LHCN-M2 (cell line): ENCODE measurements around the gene CCL27. TPM values are rescaled to one million over a fixed set of nuclear protein-coding genes. Genes with fewer than 3 reads are reported as not detected.

Experiments used
- DNase-seq: peaks from one replicate; pipeline ENCODE4 v3.0.0-alpha.2; 2012; ENCODE audit warnings: low read depth
- total RNA-seq: library from RNA; depleted of rRNA; stranded (reverse); fragments of >200 nt; gene quantifications from 2 replicates; pipeline ENCODE4 v1.2.3, GENCODE V29; 2014

The CCL27 gene
- total RNA-seq, 1 experiment from 2014 or later, result not detected

DNA sequence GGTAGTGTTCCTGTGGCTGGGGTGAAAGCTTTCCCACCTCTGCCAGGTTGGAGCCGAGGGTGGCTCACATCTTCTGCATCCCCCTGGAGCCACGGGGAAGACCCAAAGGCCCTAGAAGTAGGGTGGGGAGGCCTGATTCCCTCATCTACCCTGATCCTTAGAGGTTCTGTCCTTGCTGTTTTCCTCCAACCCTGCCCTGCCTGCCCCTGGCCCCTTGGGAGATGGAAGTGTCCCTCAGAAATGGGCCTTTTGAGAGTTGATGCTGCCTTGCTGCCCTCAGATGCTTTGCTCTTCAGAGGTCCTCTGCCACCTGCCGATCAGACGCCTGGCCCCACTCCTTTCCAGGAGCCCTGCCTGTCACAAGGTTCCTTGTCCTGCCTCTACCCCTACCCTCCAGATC is 22.4 kb upstream of the CCL27 start:
- DNase-seq, result no peak

DNA sequence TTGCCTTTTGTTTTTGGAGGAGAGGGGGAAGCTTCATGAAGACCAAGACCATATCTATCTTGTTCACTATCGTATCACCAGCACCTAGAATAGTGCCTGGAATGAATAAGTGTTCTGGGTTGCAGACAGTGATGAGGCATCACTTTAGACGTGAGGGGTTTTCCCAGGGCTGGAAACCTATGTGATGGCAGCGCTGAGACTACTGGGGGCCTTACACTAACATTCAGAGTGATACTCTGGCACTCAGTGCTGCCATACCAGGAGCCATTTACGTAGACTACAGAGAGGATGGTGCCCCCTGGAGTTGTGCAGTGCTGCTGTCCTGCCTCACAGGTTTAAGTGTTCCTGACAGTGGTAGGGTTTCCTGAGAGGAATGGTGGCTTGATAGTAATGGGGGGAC is 21.7 kb upstream of the CCL27 start:
- DNase-seq, result no peak

DNA sequence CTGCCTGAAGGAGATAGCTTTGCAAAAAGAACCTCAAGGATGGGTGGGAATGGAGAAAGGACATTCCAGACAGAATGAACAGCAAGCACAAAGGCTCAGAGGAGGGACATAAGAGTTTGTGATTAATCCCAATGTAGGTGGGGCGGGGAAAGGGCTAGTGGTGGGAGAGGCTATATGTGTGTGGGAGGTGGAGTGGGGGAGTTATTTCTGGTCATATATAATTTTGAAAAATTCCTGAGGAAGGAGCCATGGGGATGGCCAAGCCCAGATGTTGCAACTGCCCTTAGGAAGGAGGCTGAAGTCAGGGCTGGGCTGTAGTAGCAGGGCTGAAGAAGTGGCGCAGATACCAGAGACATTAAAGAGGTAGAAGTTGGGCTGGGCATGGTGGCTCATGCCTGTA is 13.4 kb upstream of the CCL27 start:
- DNase-seq, result no peak

DNA sequence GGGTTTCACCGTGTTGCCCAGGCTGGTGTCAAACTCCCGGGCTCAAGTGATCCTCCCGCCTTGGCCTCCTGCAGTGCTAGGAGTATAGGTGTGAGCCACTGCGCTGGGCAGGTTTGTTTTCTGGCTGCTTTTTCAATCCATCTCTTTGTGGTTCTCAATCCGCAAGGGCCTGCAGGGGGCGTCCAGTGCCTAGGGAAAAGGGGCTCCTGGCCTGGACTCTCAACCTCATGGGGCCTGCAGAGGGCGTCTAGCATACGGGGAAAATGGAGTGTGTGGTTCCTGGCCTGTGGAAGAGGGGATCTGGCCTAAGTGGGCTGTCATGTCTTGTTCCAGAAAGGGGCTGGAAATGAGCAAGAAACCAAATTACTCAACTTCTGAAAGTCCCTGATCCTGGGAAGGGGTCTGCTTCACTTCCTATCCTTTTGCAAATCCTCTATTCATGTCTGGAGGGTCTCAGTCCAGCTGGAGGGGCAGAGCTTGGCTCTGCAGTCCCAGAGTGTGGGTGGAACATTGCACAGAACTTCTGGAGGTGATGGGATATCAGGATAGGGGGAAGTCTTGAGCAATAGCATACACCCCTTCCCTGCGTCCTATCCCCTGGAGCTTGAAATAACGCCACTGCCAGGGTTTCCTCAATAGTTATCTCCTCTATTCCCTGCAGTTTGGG is 12.7 kb upstream of the CCL27 start:
- peak; percentile 41 for DNase-seq

DNA sequence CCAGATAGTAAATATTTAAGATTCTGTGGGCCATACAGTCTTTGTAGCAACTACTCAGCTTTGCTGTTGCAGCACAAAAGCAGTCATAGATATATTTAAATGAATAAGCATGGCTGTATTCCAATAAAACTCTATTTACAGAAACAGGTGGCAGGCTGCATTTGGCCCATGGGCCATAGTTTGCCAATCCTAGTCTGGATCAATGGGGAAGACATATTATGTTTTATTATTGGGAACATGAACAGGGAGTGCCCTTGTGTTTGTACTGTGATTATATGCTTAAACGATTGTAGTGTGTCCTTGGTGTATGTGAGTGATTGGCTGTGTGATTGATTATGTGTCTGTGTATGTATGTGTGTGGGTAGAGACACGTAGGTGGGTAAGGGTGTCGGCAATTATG is 12.0 kb upstream of the CCL27 start:
- DNase-seq, result no peak

DNA sequence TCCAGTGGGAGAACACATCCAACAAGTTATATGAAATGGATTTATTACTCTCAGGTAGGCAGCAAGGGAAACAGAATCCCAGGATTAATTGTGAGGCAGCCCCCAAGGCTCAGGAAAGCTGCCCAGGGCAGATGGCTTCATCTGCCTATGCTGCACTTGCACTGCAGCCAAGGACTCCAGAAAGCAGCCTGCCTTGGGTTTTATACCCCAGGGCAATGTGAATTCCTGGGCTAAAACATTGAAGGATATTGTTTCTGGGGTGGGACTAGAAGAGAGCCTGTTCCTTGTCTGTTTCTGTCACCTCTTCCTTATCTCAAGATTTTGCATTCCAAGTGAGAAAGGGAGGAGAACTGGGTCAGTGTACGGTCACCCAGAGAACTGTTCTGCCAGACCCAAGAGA is 8.8 kb upstream of the CCL27 start:
- DNase-seq, result no peak

DNA sequence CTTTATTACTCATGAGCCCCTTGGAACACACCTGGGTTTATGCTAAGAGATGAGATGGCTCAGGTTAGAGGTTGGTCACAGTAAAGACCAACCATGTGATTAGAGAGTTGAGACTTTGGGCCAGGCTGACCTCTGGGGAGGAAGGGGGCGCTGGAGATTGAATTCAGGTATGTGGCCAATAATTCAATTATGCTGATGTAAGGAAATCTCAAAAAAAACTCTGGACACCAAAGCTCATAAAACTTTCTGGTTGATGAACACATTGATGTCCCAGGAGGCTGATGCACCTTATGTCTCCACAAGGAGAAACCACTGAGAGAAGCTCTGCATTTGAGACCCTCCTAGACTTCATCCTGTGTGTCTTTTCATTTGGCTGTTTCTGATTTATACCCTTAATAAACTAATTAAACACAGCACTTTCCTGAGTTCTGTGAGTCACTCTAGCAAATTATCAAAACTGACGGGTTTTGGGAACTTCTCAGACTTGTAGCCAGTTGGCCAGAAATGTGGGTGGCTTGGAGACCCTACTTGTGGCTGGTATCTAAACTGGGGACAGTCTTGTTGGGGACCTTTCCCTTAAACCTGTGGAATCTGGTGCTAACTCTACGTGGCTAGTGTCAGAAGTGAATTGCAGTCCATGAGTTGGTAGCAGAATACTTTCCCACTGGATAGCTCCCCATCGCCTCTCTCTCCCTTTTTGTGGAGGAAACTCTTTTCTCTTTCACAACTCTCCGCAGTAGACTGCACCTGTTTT is 7.5 kb upstream of the CCL27 start:
- DNase-seq, result no peak

DNA sequence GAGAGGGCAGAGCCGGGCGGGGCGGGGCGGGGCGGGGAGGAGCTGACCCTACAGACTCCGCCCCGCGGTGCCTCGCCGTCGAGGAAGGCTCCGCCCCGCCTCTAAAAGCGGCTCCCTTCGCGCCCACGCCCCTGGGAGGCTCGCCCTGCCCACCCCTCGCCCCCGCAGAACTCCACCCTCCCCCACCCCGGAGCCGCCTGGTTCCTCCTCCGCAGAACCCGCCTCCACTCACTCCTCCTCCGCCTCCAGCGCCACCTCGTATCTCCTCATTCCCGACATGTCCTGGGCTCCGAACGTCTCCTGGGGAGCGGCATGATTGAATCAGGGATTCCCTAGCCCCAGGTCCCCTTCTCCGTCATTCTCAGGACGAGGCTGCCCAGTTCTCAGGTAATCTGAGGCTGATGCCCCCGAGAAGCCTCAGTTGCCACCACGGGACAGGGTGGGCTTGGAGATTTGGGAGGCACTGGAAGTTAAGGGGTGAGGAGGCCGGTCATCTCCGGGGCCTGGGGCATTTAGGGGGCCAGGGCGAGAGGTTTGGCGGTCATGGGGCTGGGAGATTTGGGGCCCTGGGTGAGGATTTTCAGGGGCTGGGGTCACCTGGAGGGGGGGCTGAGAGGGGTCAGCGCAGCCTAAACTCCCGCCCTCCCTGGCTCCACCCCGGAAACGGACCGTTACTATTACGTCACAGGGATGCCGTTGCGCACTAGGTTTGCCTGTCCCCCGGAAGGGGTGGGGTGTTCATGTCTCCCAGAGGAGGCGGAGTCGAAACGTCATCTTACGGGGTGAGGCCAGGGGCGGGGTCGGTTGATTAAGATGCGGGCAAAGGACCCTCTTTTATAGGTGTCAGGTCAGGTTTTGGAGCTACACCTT is 3.2 kb upstream of the CCL27 start:
- DNase-seq, result peak; percentile 92

DNA sequence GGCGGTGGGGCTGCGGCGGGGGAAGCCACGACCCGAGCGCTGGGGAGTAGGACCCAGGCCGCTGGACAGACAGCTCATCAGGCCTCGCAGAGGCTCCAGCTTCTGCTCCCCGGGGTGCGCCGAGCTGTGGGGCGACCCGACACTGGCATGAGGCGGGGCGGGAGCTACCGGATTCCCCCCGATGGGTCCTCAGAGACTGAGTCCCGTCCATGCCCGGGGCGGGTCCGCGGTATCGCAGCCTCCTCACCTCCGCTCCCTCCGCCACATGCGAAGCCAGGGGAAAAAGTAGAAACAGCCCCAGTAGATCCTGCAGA is 2.6 kb upstream of the CCL27 start:
- no peak for DNase-seq

DNA sequence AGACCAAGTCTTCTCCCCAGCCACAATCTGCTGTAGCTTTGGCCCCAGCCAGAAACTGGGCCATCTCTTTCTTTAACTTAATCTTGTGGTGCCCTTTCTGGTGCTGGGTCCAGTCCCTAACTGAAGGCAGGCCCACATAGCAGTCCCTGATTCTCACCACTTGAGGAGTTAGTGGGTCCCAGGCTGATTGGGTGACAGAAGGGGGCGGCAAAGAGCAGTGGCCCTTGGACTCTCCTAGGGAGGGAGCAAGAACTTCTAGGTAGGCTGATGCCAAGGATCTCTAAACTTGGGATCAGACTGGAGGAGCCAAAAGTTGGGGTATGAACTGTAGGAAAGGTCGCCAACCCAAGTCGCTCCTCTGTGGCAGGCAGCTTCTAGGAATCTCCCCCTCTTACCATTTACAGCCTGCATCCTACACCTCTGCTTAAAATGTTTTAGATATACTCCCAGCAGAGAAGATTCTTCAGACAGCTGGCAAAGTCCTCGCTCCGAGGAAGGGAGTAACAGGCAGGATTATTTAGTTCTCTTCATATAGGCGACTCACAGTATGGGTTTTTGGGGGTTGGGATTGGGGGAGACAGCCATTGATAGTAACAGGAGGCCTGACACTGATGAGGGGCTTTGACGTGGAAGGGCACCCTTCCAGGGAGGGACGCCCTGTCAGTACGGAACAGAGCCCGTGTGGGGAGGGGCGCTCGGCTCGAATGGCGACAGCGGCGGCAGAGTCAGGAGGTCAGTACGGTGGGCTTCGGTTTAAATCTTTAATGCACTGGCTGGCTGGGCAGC is 2.0 kb upstream of the CCL27 start:
- peak; percentile 75 for DNase-seq

DNA sequence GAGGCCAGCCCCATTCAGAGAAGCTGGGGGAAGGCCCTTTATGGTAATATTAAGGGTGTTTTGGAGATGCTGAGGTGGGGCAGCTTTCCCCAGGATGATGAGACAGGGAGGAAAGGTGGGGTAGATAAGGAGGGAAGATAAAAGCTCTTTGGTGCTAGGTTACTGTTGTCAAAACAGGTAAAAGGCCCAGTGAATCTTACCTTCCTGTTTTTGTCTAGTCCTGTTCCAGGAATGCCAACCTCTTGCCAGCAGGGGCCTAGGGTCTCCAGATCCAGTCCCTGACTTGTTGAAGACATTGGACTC is 797 bp upstream of the CCL27 start:
- DNase-seq, result no peak

DNA sequence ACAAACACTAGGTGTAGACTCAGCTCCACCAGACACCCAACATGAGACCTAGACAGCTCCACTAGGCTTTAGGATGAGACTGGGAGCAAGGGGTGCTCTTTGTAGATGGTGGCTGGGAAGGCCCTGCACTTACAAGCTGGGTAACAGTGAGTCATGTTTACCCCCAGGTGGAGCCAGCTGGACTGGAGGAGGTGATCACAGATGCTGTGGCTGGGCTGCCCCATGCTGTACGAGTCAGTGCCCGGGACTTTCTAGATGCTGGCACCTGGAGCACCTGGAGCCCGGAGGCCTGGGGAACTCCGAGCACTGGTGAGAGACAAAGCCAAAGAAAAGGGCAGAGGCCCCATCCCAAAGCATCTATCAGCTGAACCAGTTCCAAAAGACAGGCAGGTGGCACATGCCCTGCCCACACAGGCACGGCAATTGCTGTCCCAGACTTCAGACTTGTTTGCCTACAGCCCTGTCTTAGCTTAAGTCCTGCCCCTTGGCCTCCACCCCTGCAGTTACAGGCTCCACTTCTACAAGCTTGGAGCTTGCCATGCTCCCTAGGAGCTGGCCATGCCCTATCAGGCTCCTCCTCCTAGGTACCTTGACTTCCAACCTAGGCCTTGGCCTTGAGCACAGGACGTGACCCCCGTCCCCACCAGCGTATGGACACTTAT is 2.7 kb downstream of the CCL27 start:
- DNase-seq, result no peak

DNA sequence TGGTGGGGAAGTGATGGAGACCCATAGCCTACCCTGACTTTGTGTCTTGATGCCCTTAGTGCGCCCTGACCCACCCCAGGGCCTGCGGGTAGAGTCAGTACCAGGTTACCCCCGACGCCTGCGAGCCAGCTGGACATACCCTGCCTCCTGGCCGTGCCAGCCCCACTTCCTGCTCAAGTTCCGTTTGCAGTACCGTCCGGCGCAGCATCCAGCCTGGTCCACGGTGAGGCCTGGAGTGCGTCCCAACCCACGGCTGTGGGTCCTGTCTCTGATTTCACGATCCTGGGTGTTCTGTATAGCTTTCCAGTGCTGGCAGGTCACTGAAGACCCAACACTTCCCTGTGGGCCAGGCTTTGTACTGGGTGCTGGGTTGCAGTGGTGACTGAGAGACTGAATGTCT is 4.0 kb downstream of the CCL27 start:
- no peak for DNase-seq

DNA sequence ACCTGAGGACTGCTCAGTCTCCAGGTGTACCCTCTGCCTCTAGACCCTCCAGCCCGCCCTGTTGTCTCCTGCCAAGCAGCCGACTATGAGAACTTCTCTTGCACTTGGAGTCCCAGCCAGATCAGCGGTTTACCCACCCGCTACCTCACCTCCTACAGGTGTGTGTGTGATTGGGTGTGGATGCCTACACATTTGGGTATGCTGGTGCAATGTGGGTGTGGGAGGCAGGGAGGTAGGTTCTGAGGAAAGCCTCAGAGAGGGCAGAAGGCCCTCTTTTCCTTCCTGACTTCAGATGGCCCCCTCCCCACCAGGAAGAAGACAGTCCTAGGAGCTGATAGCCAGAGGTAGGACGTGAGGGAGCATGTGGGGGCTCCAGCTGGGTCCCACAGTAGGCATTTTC is 5.5 kb downstream of the CCL27 start:
- DNase-seq, result no peak

DNA sequence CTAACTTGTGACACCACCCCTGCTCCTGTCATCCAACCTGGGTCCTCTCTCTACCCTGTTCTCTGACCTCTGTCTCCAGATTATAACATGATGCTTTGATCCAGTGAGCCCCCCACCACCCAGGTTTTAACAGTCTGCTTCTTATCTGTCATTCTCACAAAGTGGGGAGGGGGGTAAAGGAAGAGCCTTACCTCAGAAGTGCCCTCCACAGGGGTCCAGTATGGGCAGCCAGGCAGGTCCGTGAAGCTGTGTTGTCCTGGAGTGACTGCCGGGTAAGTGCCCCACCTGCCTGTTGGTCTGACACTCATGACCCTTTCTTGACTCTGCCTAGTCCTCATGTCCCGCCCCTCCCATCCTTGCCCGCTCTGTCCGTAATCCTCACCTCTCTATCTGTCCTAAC is 7.1 kb downstream of the CCL27 start:
- no peak for DNase-seq

DNA sequence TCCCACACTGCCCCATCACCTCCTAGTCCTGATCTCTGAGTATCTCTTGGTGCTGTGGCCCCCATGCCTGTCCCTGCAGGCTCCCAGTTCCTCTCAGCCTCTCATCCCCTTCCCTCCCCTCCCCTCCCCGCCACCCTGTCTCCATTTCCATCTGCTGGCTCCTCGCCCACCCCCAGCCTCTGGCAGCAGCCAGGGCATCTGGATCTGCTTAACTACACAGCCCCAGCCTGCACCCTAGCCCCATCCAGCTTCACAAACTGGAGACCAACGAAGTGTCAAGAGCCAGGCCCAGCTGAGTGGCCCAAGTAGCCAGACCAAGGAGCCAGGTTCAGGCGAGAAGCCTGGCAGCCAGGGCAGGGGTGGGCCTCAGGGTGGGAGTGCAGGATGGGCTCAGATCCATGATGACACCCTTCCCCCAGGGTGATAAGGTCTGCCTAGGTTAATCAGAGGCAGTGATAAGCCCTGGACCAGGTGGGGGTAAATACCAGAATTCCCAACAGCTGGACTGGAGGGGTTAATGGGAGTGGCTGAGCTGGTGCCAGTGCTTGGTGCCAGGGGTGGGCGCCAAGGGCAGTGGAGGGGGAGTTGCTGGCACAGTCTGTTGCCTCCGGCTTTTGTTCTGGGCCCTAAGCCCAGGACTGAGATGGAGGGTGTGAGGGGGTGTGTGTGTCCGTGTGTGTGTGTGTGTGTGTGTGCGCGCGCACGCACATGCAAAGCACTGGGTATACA is 8.0 kb downstream of the CCL27 start:
- DNase-seq, result no peak

DNA sequence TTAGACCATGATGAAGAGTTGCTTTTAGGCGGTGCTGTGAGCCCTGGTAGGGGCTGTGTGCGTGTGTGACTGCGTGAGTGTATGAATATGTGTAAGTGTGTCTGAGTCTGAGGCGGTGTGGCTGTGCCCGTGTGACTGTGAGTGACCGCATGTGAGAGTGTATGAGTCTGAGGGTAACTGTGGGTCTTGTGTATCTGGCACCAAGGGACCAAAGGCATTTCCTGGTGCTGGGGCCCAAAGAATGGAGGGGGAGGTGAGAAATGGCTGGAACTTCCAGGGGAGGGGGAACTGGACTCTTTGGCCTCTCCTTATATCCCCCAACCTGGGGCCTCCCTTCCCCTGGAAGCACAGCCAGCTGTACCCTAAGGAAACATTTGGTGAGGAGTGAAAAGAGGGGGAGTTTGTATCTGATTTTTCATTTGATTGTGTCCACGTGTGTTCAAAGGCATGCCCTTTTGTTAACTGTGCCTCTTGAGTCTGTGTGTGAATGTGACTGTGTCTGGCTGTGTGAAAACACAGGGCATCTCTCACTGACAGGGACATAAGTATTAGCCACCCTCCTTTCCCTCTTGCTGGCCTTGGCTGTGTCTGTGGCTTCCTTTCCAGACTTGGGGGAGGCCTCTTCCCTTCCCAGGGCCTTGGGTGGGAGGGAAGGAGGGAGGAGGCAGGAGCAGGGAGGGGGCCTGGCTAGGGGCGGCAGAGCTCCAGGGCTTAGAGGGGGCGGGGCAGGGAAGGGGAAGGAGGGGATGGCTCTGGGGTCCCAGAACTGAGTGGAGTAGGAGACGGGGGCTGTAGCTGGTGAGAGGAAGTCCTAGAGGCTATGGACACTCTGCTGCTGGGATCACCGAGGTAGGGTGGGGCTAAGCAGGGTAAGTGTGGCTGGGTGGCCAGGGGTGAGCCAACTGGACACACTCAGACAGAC is 9.0 kb downstream of the CCL27 start:
- no peak for DNase-seq

DNA sequence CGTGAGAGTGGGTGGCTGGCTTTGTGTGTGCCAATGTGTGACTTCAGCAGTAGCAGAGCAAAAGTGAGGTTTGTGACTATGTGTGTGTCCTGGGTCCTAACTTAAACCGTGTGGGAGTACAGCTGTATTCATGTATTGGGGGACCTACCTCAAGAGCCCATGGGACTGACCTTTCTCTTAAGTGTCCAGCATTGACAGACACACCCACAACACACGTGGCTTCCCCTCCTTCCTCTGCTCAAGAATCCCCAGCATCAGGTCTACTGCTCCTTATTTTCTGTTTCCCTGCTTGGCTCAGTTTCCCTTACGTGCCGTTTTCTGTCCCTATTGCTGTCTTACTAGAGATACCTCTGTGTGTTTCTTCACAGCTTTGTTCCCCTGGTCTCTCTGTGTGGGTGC is 9.9 kb downstream of the CCL27 start:
- no peak for DNase-seq

DNA sequence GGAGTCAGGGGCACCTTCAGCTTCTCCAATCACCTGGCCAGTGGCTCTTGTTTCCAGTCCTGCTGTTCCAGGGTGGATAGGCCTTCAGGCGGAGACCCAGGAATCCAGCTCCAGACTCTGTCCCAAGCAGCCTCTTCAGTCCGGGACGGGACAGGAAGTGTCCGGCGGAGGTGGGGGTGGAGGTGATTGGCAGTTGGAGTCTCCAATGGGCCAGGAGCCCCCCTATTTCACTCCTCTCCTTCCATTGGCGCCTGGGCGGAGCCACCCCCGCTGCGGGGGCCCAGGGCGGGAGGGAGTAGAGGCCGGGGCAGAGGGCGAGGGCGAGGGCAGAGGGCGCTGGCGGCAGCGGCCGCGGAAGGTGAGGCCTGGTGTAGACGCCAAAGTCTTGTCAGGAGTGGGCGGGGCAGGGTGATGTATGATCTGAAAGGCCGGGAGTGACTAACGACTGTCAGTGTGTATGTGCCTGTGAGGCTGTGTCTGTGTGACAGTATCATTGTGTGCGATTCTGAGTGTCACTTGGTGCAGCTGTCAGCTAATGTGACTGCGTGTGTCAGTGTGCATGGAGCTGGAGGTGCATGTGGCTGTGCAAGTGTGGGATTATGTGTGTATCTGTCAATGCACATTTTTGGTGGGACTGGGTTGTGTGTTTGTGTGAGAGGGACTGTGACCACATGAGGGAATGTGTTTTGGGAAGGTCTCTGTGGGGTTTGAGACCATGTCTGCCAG is 10.4 kb downstream of the CCL27 start, which contains the start of gene IL11RA:
IL11RA (plus strand) TSS at position 310 of the 726 bp plus-strand sequence. CDS start 3,033 bp downstream, outside the sequence.
- peak; percentile 87 for DNase-seq
